OCI-LY1 (cell line): ENCODE results near the gene ADAMTSL4.
"Not testable (repeated sequence)": the region's sequence is repeated elsewhere in the genome, so short reads cannot be mapped to it uniquely, and the experiment has no call there.

Source experiments
- CTCF ChIP-seq: fragments of 200-600 bp; sonication (generic), shearing (Covaris generic); IDR thresholded peaks from 2 replicates; pipeline ENCODE4 v1.5.1; 2017; ENCODE audit warnings: mild to moderate bottlenecking, antibody characterized with exemption, low read length, moderate library complexity, mixed read lengths
- EZH2 ChIP-seq: fragments of 200-600 bp; sonication (generic), shearing (Covaris generic); IDR thresholded peaks from 2 replicates; pipeline ENCODE4 v1.8.0; 2017; ENCODE audit warnings: borderline replicate concordance, mixed run types, mild to moderate bottlenecking, antibody characterized with exemption, low read length, moderate library complexity, mixed read lengths

- TF ChIP-seq CTCF, EZH2: not testable (repeated sequence)
Observed at GRCh38 chr1:150581962-150582361, 32.8 kb downstream of the ADAMTSL4 start.
